Fibroblast of mammary gland (primary cell): Measurements from ENCODE around the gene MEGF10.
A peak's percentile ranks its signal among the peaks of the same experiment; 100 is the strongest.

Experiments
- DNase-seq: peaks from one replicate; pipeline ENCODE4 v3.0.0-alpha.2; 2010; ENCODE audit warnings: low read depth
- H3K4me3 ChIP-seq: 2 replicates; pipeline ENCODE4 v1.5.1; 2011; ENCODE audit warnings: low read depth, mild to moderate bottlenecking, low read length, moderate library complexity; ENCODE audit not compliant: control insufficient read depth
- CTCF ChIP-seq: conservative IDR thresholded peaks from 2 replicates; pipeline ENCODE4 v1.5.1; 2011; ENCODE audit warnings: low read depth, low read length, inconsistent platforms; ENCODE audit not compliant: control insufficient read depth, insufficient read depth

MEGF10 gene

GRCh38 chr5:127326976-127327755, 36.6 kb downstream of the MEGF10 start:
- H3K4me3 ChIP-seq = no peak overlapping the region
- TF ChIP-seq CTCF = no peak
- DNase-seq = no peak

GRCh38 chr5:127330116-127330515, 39.5 kb downstream of the MEGF10 start:
- peak; percentile 22 for DNase-seq
- H3K4me3 ChIP-seq = no peak overlapping the region
- no peak for TF ChIP-seq CTCF

GRCh38 chr5:127331890-127332649, 41.5 kb downstream of the MEGF10 start:
- peak; percentile 3 for DNase-seq
- no peak for TF ChIP-seq CTCF
- H3K4me3 ChIP-seq = no peak overlapping the region

- TF ChIP-seq CTCF = no peak
- DNase-seq = no peak
- no peak overlapping the region for H3K4me3 ChIP-seq
Measured at GRCh38 chr5:127333483-127333882, 42.9 kb downstream of the MEGF10 start.

- peak; percentile 11 for DNase-seq
- TF ChIP-seq CTCF = no peak
- H3K4me3 ChIP-seq = no peak overlapping the region
Measured at GRCh38 chr5:127335381-127335780, 44.8 kb downstream of the MEGF10 start.

GRCh38 chr5:127337876-127338275, 47.3 kb downstream of the MEGF10 start:
- no peak for DNase-seq
- TF ChIP-seq CTCF = no peak
- no peak overlapping the region for H3K4me3 ChIP-seq
